HepG2 (cell line): ENCODE results near the gene AGTRAP. TPM values are rescaled to one million over a fixed set of nuclear protein-coding genes. Genes with fewer than 3 reads are reported as not detected.

Experiments
- DMAP1 ChIP-seq: IDR thresholded peaks from 2 replicates; pipeline ENCODE4 v1.6.1; 2016
- DR1 ChIP-seq: sonication (generic); formaldehyde crosslinking; IDR thresholded peaks from 2 replicates; pipeline ENCODE4 v1.8.0; 2021; ENCODE audit warnings: mild to moderate bottlenecking, missing genetic modification reagents, inconsistent platforms
- RERE ChIP-seq: IDR thresholded peaks from 2 replicates; pipeline ENCODE4 v1.6.1; 2016; ENCODE audit warnings: low read depth, missing genetic modification reagents, missing compliant biosample characterization
- ZNF687 ChIP-seq: sonication (generic); formaldehyde crosslinking; IDR thresholded peaks from 2 replicates; pipeline ENCODE4 v1.5.1; 2020; ENCODE audit warnings: mild to moderate bottlenecking, missing genetic modification reagents, moderate library complexity
- polyA plus RNA-seq, 8 experiments: library from polyadenylated mRNA; depleted of rRNA in 3 of 8; stranded (reverse) in 7 of 8; unstranded in 1 of 8; fragments of >200 nt; fragmentation: Illumina TruSeq in 4 of 8; extraction: Trizol in 4 of 8; gene quantifications; 2 replicates each; pipeline versions ENCODE4 v1.2.1 to v1.2.3, GENCODE V29; 2011 to 2016; ENCODE audit warnings: low read depth in 4 of 8, missing spikeins in 1 of 8, mixed read lengths in 1 of 8; ENCODE audit not compliant: insufficient read depth in 1 of 8
- total RNA-seq, 5 experiments: library from RNA; depleted of rRNA; stranded (reverse); fragments of >200 nt; fragmentation: Illumina TruSeq; extraction: Trizol; gene quantifications; 2 replicates each; pipeline ENCODE4 v1.2.3, GENCODE V29; 2016; ENCODE audit warnings: low read depth in 1 of 5

AGTRAP gene
- total and polyA plus RNA-seq, 2 of the 13 experiments (the other 11 are each of a cell fraction or from before 2014, with no cell fraction given) = 28.3 to 32.0 TPM

- TF ChIP-seq ZNF687 (CRISPR knock-in tag) (no peak), DMAP1 (CRISPR knock-in tag) (no peak), RERE (CRISPR knock-in tag) (no peak), DR1 (CRISPR knock-in tag) (no peak)
- TF ChIP-seq, all 625 proteins: peak for 0
Measured at GRCh38 chr1:11761285-11761684, 25.3 kb downstream of the AGTRAP start (continued).
